ENCODE measurements around the gene ATG13. TPM values are rescaled to one million over a fixed set of nuclear protein-coding genes. Genes with fewer than 3 reads are reported as not detected.

Gene ATG13
- polyA plus RNA-seq, 1 of the 3 experiments (the other 2 are of a cell fraction), result 39.4 TPM

- H3K9ac ChIP-seq, result no peak overlapping the region
- H3F3A ChIP-seq (replicated peaks; ENCODE audit: insufficient read depth), result peaks cover 4% of the 10 kb centered on the region
- no peaks in the 10 kb centered on the region for H3K27me3 ChIP-seq (ENCODE audit: insufficient read depth)
- no peak overlapping the region for H3K4me3 ChIP-seq (ENCODE audit: low read depth in 2 of 2, low read length in 1 of 2)
- no peaks in the 10 kb centered on the region for H3K9me3 ChIP-seq
- no peak for TF ChIP-seq TCF12 (IDR thresholded peaks at IDR 0.05)
- no peak for TF ChIP-seq RXRA (IDR thresholded peaks at IDR 0.05; ENCODE audit: borderline replicate concordance, low read depth)
- 93% methylated on average over 15 of the region's 15 CpGs for WGBS (ENCODE audit: low lambda C conversion rate)
- no peaks in the 10 kb centered on the region for H3K79me2 ChIP-seq (ENCODE audit: insufficient read depth)
- CTCF ChIA-PET, result no interaction called here
- POLR2A ChIA-PET, result no interaction called here
- H4K20me1 ChIP-seq (ENCODE audit: insufficient read depth), result no peaks in the 10 kb centered on the region
- no peak overlapping the region for H2AFZ ChIP-seq (ENCODE audit: low read depth)
- H3K36me3 ChIP-seq (replicated peaks in 1 of 2; ENCODE audit: control insufficient read depth in 1 of 2, insufficient read depth in 2 of 2, low read length in 1 of 2), result peaks cover 19 to 64% of the 10 kb centered on the region in 2 experiments
- H3K4me1 ChIP-seq (ENCODE audit: control insufficient read depth in 1 of 2, insufficient read depth in 2 of 2, low read depth in 1 of 2, low read length in 1 of 2), result peaks cover 0 to 15% of the 10 kb centered on the region in 2 experiments; a peak in 1 of 4 replicates
- H3K4me2 ChIP-seq, result no peak overlapping the region
- DNase-seq, result no peak
- H3K9me2 ChIP-seq, result no peaks in the 10 kb centered on the region
- no peak overlapping the region for H3K27ac ChIP-seq (ENCODE audit: low read depth in 2 of 2, low read length in 1 of 2)
These were observed 59.2 kb downstream of the ATG13 start for GRCh38 chr11:46676436-46677158.

DNA sequence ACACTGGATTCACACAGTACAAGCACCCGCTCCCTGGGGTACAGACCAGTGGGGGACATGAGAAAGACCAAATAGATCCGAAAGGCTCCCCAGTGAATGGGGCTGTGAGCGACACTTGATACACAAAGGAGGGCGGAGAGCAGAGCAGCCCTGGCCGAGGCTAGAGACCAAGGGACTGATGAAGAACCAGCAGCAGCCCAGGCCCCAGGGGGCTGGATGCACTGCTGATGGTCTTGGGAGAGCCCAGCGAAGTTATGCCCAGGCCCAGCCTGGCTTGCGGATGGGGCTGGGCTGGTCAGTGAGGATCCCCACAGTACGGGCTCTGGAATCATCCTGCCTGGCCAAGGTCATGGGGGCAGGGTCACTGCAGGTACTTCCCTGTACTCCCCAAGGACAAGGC lies 59.8 kb downstream of the ATG13 start:
- no peak overlapping the region for H3K27ac ChIP-seq (ENCODE audit: low read depth in 2 of 2, low read length in 1 of 2)
- H3F3A ChIP-seq (replicated peaks; ENCODE audit: insufficient read depth), result peaks cover 4% of the 10 kb centered on the region
- H3K79me2 ChIP-seq (ENCODE audit: insufficient read depth), result no peaks in the 10 kb centered on the region
- POLR2A ChIA-PET, result no interaction called here
- peaks cover 0 to 15% of the 10 kb centered on the region in 2 experiments; a peak in 1 of 4 replicates for H3K4me1 ChIP-seq (ENCODE audit: control insufficient read depth in 1 of 2, insufficient read depth in 2 of 2, low read depth in 1 of 2, low read length in 1 of 2)
- no peaks in the 10 kb centered on the region for H3K27me3 ChIP-seq (ENCODE audit: insufficient read depth)
- DNase-seq, result no peak
- no peak overlapping the region for H2AFZ ChIP-seq (ENCODE audit: low read depth)
- CTCF ChIA-PET, result no interaction called here
- no peak for TF ChIP-seq RXRA (IDR thresholded peaks at IDR 0.05; ENCODE audit: borderline replicate concordance, low read depth)
- no peak for TF ChIP-seq SMC3 (IDR thresholded peaks at IDR 0.05; ENCODE audit: low read depth, low read length)
- TF ChIP-seq TCF12 (IDR thresholded peaks at IDR 0.05), result no peak
- no peak for TF ChIP-seq ZBTB33 (IDR thresholded peaks at IDR 0.05; ENCODE audit: borderline replicate concordance, low read depth)
- TF ChIP-seq, protein P1, sequence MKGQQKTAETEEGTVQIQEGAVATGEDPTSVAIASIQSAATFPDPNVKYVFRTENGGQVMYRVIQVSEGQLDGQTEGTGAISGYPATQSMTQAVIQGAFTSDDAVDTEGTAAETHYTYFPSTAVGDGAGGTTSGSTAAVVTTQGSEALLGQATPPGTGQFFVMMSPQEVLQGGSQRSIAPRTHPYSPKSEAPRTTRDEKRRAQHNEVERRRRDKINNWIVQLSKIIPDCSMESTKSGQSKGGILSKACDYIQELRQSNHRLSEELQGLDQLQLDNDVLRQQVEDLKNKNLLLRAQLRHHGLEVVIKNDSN (IDR thresholded peaks at IDR 0.05; ENCODE audit: borderline replicate concordance, low read depth), result no peak
- no peak for TF ChIP-seq EZH2phosphoT487 (IDR thresholded peaks at IDR 0.05; ENCODE audit: borderline replicate concordance, low read depth)
- no peak for TF ChIP-seq NFIC (IDR thresholded peaks at IDR 0.05; ENCODE audit: borderline replicate concordance)
- TF ChIP-seq CHD2 (IDR thresholded peaks at IDR 0.05; ENCODE audit: low read length, partially characterized antibody), result no peak
- TF ChIP-seq ELF1 (IDR thresholded peaks at IDR 0.05), result no peak
- no peak for TF ChIP-seq MEF2A (IDR thresholded peaks at IDR 0.05; ENCODE audit: borderline replicate concordance, low read depth)
- no peak for TF ChIP-seq TEAD4 (IDR thresholded peaks at IDR 0.05; ENCODE audit: borderline replicate concordance, insufficient read depth)
- TF ChIP-seq FOXJ3 (CRISPR knock-in tag; IDR thresholded peaks at IDR 0.05), result no peak
- TF ChIP-seq, protein P2, sequence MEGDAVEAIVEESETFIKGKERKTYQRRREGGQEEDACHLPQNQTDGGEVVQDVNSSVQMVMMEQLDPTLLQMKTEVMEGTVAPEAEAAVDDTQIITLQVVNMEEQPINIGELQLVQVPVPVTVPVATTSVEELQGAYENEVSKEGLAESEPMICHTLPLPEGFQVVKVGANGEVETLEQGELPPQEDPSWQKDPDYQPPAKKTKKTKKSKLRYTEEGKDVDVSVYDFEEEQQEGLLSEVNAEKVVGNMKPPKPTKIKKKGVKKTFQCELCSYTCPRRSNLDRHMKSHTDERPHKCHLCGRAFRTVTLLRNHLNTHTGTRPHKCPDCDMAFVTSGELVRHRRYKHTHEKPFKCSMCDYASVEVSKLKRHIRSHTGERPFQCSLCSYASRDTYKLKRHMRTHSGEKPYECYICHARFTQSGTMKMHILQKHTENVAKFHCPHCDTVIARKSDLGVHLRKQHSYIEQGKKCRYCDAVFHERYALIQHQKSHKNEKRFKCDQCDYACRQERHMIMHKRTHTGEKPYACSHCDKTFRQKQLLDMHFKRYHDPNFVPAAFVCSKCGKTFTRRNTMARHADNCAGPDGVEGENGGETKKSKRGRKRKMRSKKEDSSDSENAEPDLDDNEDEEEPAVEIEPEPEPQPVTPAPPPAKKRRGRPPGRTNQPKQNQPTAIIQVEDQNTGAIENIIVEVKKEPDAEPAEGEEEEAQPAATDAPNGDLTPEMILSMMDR (IDR thresholded peaks at IDR 0.05), result no peak
- no peak for TF ChIP-seq POLR2AphosphoS5 (IDR thresholded peaks at IDR 0.05; ENCODE audit: low read depth, low read length)
- TF ChIP-seq SIN3A (IDR thresholded peaks at IDR 0.05; ENCODE audit: borderline replicate concordance, low read depth, low read length), result no peak
- no peak for TF ChIP-seq MXI1 (IDR thresholded peaks at IDR 0.05; ENCODE audit: low read depth, low read length)
- TF ChIP-seq GABPA (IDR thresholded peaks at IDR 0.05; ENCODE audit: low read depth), result no peak
- TF ChIP-seq GATA2 (CRISPR knock-in tag; IDR thresholded peaks at IDR 0.05), result no peak
- no peak overlapping the region for H3K9ac ChIP-seq
- H3K4me2 ChIP-seq, result no peak overlapping the region
- WGBS (ENCODE audit: low lambda C conversion rate), result 98% methylated on average over 8 of the region's 8 CpGs
- no peaks in the 10 kb centered on the region for H4K20me1 ChIP-seq (ENCODE audit: insufficient read depth)
- no peaks in the 10 kb centered on the region for H3K9me3 ChIP-seq
- peaks cover 19 to 62% of the 10 kb centered on the region in 2 experiments for H3K36me3 ChIP-seq (replicated peaks in 1 of 2; ENCODE audit: control insufficient read depth in 1 of 2, insufficient read depth in 2 of 2, low read length in 1 of 2)
- no peak overlapping the region for H3K4me3 ChIP-seq (ENCODE audit: low read depth in 2 of 2, low read length in 1 of 2)
- H3K9me2 ChIP-seq, result no peaks in the 10 kb centered on the region

Measured in SK-N-SH (cell line).